PC-9 (cell line): ENCODE data around the gene YIPF2. TPM values are rescaled to one million over a fixed set of nuclear protein-coding genes. Genes with fewer than 3 reads are reported as not detected.

Experiments
- BruUV-seq: library from RNA; stranded (reverse); fragments of 400-500 nt; replicated peaks from 2 replicates; lab custom pipeline; 2021; lab: Mats Ljungman, UMichigan
- CTCF ChIA-PET: fragments of 300-600 bp; sonication (Branson Sonifier 250); formaldehyde crosslinking; loops from one replicate; lab custom pipeline; 2022; ENCODE audit warnings: antibody characterized with exemption; lab: Charles Lee
- POLR2A ChIA-PET: fragments of 300-600 bp; sonication (Branson Sonifier 250); formaldehyde crosslinking; loops from one replicate; lab custom pipeline; 2022; ENCODE audit warnings: antibody characterized with exemption; ENCODE audit not compliant: unreplicated experiment; lab: Charles Lee
- DNase-seq, 2 experiments: peaks; one replicate each; pipeline versions ENCODE4 v3.0.0 to v3.0.0-alpha.2; 2015 to 2022; ENCODE audit warnings: mixed read lengths in 1 of 2
- H2AFZ ChIP-seq: fragments of 200-600 bp; sonication (generic); 2 replicates; pipeline ENCODE4 v1.8.1; 2017; ENCODE audit warnings: antibody characterized with exemption
- H3F3A ChIP-seq: fragments of 200-600 bp; sonication (generic); 2 replicates; pipeline ENCODE4 v1.8.1; 2017; ENCODE audit warnings: antibody characterized with exemption, mild to moderate bottlenecking, low read depth; ENCODE audit not compliant: insufficient read depth
- H3K27ac ChIP-seq: fragments of 200-600 bp; sonication (generic); 2 replicates; pipeline ENCODE4 v1.6.1; 2016; ENCODE audit warnings: mixed run types
- H3K27me3 ChIP-seq: fragments of 200-600 bp; sonication (generic); 2 replicates; pipeline ENCODE4 v1.6.1; 2016; ENCODE audit warnings: low read depth, mixed run types; ENCODE audit not compliant: insufficient read depth
- H3K36me3 ChIP-seq: fragments of 200-600 bp; sonication (generic); 2 replicates; pipeline ENCODE4 v1.6.1; 2016; ENCODE audit warnings: low read depth, mixed run types
- H3K4me1 ChIP-seq: fragments of 200-600 bp; sonication (generic); replicated peaks from 2 replicates; pipeline ENCODE4 v1.6.1; 2016; ENCODE audit warnings: mixed run types; ENCODE audit not compliant: insufficient read depth
- H3K4me2 ChIP-seq: fragments of 200-600 bp; sonication (generic); 2 replicates; pipeline ENCODE4 v1.6.1; 2017; ENCODE audit warnings: mixed run types
- H3K4me3 ChIP-seq: fragments of 200-600 bp; sonication (generic); 2 replicates; pipeline ENCODE4 v1.6.1; 2016; ENCODE audit warnings: mixed run types
- H3K79me2 ChIP-seq: fragments of 200-600 bp; sonication (generic); 2 replicates; pipeline ENCODE4 v1.6.1; 2017; ENCODE audit warnings: low read depth, mixed run types
- H3K9me2 ChIP-seq: fragments of 200-600 bp; sonication (generic); 2 replicates; pipeline ENCODE4 v1.8.1; 2017; ENCODE audit warnings: mild to moderate bottlenecking; ENCODE audit not compliant: insufficient read depth
- H3K9me3 ChIP-seq: fragments of 200-600 bp; sonication (generic); 2 replicates; pipeline ENCODE4 v1.8.1; 2016; ENCODE audit warnings: low read depth; ENCODE audit not compliant: insufficient read depth
- H4K20me1 ChIP-seq: fragments of 200-600 bp; sonication (generic); 2 replicates; pipeline ENCODE4 v1.8.1; 2017; ENCODE audit not compliant: insufficient read depth
- EZH2 ChIP-seq: fragments of 200-600 bp; sonication (generic); IDR thresholded peaks from 2 replicates; pipeline ENCODE4 v1.8.0; 2017; ENCODE audit warnings: antibody characterized with exemption, low read depth
- intact Hi-C: fragments of 100-400 bp; cut with micrococcal nuclease; formaldehyde crosslinking; loops from one replicate; pipeline ENCODE4 v1.10.0; 2022; ENCODE audit not compliant: unreplicated experiment
- total RNA-seq: library from RNA; stranded (reverse); gene quantifications from 2 replicates; pipeline ENCODE4 v1.2.3, GENCODE V29; 2021
- TF ChIP-seq, protein P1 (sequence below): fragments of 200-600 bp; sonication (generic); conservative IDR thresholded peaks from 2 replicates; pipeline ENCODE4 v1.6.1; 2017; ENCODE audit warnings: mixed run types, antibody characterized with exemption, mild to moderate bottlenecking, moderate library complexity

YIPF2 gene
- total RNA-seq, 1 experiment from 2014 or later, result 60.2 TPM

DNA sequence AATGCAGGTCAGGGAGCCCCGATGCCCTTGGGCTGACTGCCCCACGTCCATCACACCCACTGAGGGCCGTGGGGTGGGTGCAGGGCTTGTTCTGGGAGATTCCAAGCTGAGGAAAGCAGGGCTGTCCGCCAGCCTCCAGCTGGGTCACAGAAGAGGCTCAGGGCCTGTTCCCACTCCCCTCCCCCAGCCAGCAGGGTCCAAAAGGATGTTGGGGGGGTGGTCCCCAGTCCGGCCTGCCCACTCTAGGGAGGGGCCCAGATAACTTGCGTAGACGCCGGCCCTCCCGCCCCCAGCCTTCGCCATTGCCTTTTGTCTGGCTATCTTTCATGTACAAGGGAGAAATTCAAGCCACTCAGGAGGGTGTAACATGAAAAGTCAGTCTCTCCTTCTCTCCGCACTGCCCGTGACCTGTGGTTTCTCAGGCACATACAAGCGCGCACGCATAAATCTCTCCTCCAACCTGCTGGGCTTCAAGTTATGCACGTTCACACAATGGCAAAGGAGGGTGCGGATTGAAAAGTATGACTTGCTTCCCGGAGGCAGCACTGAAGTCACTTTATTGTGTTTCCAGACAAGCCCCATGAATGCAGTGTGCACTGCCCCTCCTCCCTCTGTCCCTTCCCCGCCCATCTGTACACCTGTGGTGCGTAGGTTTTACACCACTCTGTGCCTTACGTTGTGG is 36.9 kb downstream of the YIPF2 start:
- no peaks in the 10 kb centered on the region for H3K9me3 ChIP-seq
- H3K79me2 ChIP-seq, result peaks cover 64% of the 10 kb centered on the region
- no peaks in the 10 kb centered on the region for H3K9me2 ChIP-seq
- peaks cover 26% of the 10 kb centered on the region for H4K20me1 ChIP-seq
- no peak for TF ChIP-seq EZH2
- TF ChIP-seq, protein P1, sequence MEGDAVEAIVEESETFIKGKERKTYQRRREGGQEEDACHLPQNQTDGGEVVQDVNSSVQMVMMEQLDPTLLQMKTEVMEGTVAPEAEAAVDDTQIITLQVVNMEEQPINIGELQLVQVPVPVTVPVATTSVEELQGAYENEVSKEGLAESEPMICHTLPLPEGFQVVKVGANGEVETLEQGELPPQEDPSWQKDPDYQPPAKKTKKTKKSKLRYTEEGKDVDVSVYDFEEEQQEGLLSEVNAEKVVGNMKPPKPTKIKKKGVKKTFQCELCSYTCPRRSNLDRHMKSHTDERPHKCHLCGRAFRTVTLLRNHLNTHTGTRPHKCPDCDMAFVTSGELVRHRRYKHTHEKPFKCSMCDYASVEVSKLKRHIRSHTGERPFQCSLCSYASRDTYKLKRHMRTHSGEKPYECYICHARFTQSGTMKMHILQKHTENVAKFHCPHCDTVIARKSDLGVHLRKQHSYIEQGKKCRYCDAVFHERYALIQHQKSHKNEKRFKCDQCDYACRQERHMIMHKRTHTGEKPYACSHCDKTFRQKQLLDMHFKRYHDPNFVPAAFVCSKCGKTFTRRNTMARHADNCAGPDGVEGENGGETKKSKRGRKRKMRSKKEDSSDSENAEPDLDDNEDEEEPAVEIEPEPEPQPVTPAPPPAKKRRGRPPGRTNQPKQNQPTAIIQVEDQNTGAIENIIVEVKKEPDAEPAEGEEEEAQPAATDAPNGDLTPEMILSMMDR, result no peak
- H2AFZ ChIP-seq, result no peak overlapping the region
- H3K27ac ChIP-seq, result no peak overlapping the region
- DNase-seq, result no peak
- ChIA-PET CTCF (no interaction called here), POLR2A (no interaction called here)
- intact Hi-C loops, result no loop called here
- no peak overlapping the region for H3K4me2 ChIP-seq
- 0 out of 2 replicates have a peak, but pooled peaks cover 1% of the 10 kb centered on the region for H3K4me1 ChIP-seq
- peaks cover 4% of the 10 kb centered on the region; the same call in 1 of the 2 replicates for H3F3A ChIP-seq
- H3K36me3 ChIP-seq, result no peaks in the 10 kb centered on the region
- BruUV-seq, result no TSS peak
- no peak overlapping the region for H3K4me3 ChIP-seq
- H3K27me3 ChIP-seq, result no peaks in the 10 kb centered on the region

DNA sequence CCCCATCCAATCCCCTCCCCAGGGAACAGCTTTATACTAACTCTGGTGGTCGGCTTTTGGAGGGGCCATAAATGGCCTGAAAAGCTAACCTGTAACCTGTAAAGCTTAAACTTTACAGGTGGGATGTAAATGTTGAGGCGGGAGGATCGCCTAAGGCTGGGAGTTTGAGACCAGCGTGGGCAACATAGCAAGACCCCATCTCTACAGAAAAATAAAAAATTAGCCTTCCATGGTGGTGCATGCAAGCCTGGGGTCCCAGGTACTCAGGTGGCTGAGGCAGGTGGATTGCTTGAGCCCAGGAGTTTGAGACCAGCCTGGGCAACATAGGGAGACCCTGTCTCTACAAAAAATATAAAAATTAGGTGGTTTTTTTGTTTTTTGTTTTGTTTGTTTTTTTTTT is 38.6 kb downstream of the YIPF2 start:
- no peak overlapping the region for H2AFZ ChIP-seq
- H3K27ac ChIP-seq, result no peak overlapping the region
- ChIA-PET POLR2A (no interaction called here), CTCF (interaction anchor here (0.6 kb wide), 1 partner anchor 35 kb away, joined by 4 read pairs; no protein-coding TSS in a partner anchor)
- DNase-seq, result no peak
- H4K20me1 ChIP-seq, result peaks cover 21% of the 10 kb centered on the region
- H3F3A ChIP-seq, result peaks cover 12% of the 10 kb centered on the region
- H3K79me2 ChIP-seq, result peaks cover 64% of the 10 kb centered on the region
- H3K9me2 ChIP-seq, result no peaks in the 10 kb centered on the region
- intact Hi-C loops, result no loop called here
- H3K9me3 ChIP-seq, result no peaks in the 10 kb centered on the region
- H3K27me3 ChIP-seq, result no peaks in the 10 kb centered on the region
- H3K36me3 ChIP-seq, result no peaks in the 10 kb centered on the region
- no TSS peak for BruUV-seq
- no peaks in the 10 kb centered on the region for H3K4me1 ChIP-seq
- H3K4me3 ChIP-seq, result no peak overlapping the region
- no peak overlapping the region for H3K4me2 ChIP-seq
- TF ChIP-seq, protein P1, result no peak
- TF ChIP-seq EZH2, result no peak

DNA sequence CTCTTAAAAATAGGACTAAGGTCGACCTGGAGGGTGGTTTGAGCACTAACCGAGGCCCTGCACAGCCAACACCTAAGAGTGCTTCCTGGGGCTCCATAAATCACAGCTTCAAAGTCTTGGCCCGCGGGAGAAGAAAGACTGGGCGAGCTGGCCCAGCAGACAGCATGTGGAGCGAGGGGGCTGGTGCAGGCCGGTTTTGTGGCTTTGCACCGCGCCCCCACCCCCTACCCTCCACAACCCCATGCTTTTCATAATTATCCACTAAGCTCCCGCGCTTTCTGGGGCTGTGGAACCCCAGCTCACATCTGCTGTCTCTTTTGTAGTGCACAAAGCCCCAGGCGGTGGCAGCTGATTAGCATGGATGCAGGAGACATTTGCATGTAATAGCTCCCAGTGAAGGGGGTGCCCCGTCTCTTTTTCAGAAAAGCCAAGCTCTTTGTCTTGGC is 40.0 kb downstream of the YIPF2 start:
- no peak overlapping the region for H3K4me2 ChIP-seq
- CTCF ChIA-PET, result interaction anchor here (0.6 to 0.8 kb wide), 2 partner anchors 23 to 69 kb away, joined by 3 read pairs; no protein-coding TSS in a partner anchor
- H3F3A ChIP-seq, result peaks cover 21% of the 10 kb centered on the region
- BruUV-seq, result no TSS peak
- peaks cover 61% of the 10 kb centered on the region for H3K79me2 ChIP-seq
- no peak overlapping the region for H2AFZ ChIP-seq
- no peaks in the 10 kb centered on the region for H3K9me2 ChIP-seq
- no peak overlapping the region for H3K4me3 ChIP-seq
- no peak overlapping the region for H3K27ac ChIP-seq
- TF ChIP-seq, protein P1, result no peak
- no peak for TF ChIP-seq EZH2
- H3K36me3 ChIP-seq, result no peaks in the 10 kb centered on the region
- no peak for DNase-seq
- 0 out of 2 replicates have a peak, but pooled peaks cover 6% of the 10 kb centered on the region for H3K4me1 ChIP-seq
- peaks cover 18% of the 10 kb centered on the region for H4K20me1 ChIP-seq
- intact Hi-C loops, result no loop called here
- POLR2A ChIA-PET, result no interaction called here
- no peaks in the 10 kb centered on the region for H3K9me3 ChIP-seq
- H3K27me3 ChIP-seq, result no peaks in the 10 kb centered on the region
